Measurements from ENCODE around the gene SALL1.

The SALL1 gene

DNA sequence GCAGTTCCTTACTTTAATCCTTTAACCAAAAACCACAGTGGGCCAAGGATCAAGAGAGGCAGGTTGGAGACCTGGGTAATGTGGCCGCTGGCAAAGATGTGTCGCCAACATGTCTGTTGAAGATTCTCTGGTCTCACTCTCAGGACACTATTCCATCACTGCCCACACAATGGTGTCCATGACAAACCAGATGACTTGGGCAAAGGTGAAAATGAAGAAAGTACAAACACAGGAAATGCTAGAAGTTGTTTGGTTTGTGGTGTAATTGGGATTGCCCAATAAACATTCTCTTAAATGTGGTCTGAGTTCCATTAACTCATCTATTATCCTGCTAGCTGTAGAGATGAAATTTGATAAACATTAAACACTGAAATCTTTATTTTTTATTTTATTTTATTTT lies 43.3 kb downstream of the SALL1 start:
- DNase-seq: no peak

DNA sequence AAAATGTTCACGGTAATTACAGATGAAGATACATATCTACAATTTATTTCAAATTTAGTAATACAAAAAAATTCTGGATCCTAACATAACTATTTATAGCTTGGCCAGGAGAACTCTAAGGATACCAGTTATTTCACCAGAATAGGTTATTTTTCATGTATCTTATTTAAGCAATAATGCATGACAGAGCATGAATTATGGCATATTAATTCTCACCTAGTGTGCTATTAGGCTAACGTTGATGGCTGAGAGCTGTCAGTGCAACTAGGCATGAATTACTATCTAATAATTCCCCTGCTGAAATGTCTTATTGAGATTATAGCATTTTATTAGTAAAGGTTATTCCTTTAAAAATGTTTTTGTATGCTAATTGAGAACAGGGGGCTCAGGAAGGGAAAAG lies 44.5 kb downstream of the SALL1 start:
- DNase-seq: no peak

DNA sequence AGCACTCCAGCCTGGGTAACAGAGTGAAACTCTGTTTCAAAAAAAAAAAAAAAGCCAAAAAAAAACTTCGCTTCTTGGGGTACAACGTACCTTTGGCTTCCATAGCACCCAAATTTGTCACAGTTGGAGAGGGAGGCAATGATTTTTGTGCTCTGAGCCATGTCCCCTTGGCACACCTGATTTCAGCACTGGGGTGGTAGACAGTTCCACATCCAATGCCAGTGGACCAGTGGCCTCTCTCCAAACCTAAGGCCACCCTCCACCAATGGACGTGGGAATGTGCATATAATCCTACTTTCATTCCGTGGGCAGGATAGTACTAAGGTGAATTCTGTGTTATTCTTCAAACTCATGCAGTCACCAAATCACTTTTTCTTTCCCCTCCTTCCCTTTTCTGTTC lies 47.5 kb downstream of the SALL1 start:
- DNase-seq: no peak

DNA sequence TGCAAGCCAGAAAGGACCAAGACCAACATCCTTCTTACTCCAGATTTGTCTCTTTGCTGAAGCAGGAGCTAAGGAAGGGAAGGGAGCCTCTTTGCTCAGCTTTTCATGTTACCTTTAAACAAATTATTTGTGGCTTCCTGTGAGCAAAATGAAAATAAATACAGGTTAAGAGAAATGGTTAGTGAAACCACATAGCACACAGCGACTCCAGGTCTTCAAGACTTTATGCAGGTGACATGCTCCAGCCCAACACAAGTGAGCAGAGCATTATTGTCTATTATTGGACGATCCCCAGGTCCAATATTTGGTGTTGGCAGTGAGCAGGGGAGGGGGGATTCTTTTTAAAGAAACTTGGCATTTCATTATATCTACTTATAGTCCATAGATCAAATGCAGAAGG lies 53.3 kb downstream of the SALL1 start:
- DNase-seq: no peak

DNA sequence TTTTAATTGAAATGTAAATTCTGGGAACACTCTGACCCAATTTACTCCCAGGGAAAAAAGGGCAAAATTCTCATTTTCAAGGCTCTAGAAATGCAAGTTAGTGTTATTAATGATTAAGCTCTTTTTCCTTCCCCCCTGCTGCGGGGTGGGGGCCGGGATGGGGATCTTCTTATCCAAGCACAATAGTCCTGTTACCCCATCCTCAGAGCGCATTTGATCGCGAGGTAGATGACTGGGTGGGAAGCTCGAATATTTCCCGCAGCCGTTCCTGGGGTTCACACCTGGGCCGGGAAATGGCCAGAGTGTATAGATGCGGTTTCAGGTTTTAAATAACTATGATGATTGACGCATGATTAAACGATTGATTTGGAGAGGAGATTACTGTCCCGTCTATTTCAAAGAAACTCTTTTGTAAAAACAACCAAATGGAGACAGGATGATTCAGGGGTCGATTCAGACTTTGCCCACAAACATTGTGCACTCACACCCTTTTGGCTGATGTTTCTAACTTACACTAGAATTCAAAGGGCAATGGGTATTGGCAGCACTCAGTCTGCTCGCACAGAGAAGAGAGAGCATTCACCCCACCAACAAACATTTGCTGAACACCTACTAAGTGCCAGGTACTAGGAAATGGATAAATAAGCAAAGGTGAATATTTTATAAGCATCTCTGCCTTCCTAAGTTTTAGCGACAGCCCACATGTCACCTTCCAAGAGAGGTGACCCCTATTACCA lies 55.0 kb downstream of the SALL1 start:
- DNase-seq: no peak

DNA sequence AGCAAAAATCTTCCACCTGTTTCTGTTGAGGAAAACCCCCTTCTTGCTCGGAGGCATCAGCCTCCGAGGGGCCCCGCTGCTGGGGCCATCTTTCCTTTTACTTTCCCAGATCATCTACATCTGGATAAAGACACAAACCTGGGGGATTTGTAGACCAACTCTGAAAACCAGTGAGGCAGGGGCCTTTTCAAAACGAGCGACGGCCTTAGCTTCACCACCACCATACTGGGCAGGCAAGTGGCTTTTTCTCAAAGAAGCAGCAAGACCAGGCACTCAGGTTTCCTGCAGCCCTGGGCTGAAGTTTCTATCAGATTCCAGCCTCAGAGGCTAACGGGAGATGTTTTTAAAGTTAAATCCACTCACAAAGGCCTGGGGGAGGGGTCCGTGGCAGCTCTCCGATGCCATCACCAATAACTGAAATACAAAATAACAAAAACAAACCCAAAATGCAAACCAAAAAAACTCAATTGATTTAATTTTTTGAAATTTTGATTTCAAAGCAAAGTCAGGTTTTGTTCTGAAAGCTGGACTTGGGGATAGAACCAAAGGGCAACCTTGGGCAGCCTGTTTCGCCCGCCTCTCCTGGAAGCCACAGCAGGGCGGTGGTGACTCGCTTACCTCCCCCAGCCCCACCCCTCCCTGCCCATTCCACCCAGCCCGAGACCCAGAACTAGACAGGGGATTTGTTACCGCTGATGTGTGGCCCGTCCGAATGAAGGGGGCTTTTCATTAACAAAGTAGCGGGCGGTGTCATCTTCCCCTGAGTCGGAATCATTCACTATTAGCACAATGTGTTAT lies 55.8 kb downstream of the SALL1 start:
- DNase-seq: no peak

DNA sequence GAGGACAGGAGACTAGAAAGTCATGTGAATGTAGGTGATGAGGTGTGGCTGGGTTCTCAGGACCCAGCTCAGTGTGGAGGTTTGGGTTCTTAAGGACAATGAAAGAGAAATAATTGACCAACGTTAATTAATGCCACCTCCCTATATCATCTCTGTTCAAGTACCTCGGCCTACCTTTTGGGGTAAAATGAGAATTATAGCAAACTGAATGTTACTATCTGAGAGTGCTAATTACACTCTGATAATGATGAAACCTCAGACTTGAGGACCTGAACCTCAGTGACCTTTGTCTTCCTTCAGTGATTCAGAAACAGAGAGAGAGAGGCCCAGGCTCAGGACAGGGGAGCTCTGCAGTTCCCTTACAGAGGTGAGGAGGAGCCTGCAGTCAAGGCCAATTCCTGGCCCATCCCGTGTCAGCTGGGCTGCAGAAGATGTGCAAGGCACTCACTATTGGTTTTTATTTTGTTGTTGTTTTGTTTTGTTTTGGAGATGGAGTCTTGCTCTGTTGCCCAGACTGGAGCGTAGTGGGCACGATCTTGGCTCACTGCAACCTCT lies 57.3 kb downstream of the SALL1 start:
- DNase-seq: no peak

Data from activated CD8-positive, alpha-beta memory T cell treated with anti-CD3 and anti-CD28 coated beads, Interleukin-2, amount 50 U/mL, for 4 hours (primary cell).